Stomach (tissue), 4 donors: ENCODE results near the gene TIMM23.

Experiments
- CTCF ChIP-seq, 7 experiments: fragments of 450-650 bp in 4 of 7; fragments of 200-600 bp in 3 of 7; sonication (generic) in 3 of 7; IDR thresholded peaks; one replicate each; pipeline ENCODE4 v1.5.1; 2016 to 2019; ENCODE audit warnings: antibody characterized with exemption in 7 of 7, control low read depth in 2 of 7, mild to moderate bottlenecking in 1 of 7
- POLR2A ChIP-seq, 4 donors: fragments of 450-650 bp; IDR thresholded peaks; one replicate each; pipeline ENCODE4 v1.6.1; 2016; ENCODE audit warnings: antibody characterized with exemption in 4 of 4, control low read depth in 2 of 4, mild to moderate bottlenecking in 1 of 4, moderate library complexity in 1 of 4
- POLR2AphosphoS5 ChIP-seq, 3 donors: sonication (generic); formaldehyde crosslinking; IDR thresholded peaks; one replicate each; pipeline ENCODE4 v1.6.1; 2016; ENCODE audit warnings: antibody characterized with exemption in 3 of 3

- TF ChIP-seq POLR2A (IDR thresholded peaks at IDR 0.05) (no peak), CTCF (IDR thresholded peaks at IDR 0.05) (no peak), POLR2AphosphoS5 (IDR thresholded peaks at IDR 0.05) (no peak)
Observed at GRCh38 chr10:46016190-46016589, 43.9 kb downstream of the TIMM23 start.
